GM12875 (cell line): Measurements from ENCODE around the gene RIPOR3.

Experiments used
- H3K4me3 ChIP-seq: one replicate; pipeline ENCODE4 v1.5.1; 2011; ENCODE audit warnings: low read depth, low read length, control low read depth
- TF ChIP-seq, protein P1 (sequence below): IDR thresholded peaks from 2 replicates; pipeline ENCODE4 v1.5.1; 2011; ENCODE audit warnings: low read depth, mild to moderate bottlenecking, control low read depth, inconsistent platforms, low read length, moderate library complexity, borderline replicate concordance; ENCODE audit not compliant: insufficient read depth

RIPOR3 gene

DNA sequence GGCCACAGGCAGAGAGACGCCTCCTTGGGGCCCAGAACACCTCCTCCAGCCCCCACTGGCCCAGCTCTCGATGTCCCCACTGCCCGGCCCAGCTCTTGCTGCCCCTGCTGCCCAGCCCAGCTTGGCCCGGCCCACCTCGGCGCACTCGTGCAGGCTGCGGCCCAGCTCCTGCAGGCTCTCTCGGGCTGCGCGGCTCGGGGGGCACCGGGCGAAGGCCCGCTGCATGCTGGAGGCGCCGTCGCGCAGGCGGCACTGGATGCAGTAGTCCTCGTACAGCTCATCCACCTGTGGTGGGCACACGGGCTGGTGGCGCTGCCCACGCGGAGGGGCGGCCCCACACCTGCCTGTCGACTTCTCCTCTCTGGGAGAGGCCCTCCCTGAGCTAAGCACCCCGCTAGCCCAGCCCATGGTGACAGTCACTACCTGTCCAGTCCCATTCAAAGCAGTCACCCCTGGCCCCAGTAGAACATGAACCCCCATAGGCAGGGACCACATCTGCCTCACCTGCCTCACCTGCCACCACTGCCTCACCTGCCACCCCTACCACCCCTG, 81.8 kb downstream of the RIPOR3 start:
- TF ChIP-seq, protein P1, sequence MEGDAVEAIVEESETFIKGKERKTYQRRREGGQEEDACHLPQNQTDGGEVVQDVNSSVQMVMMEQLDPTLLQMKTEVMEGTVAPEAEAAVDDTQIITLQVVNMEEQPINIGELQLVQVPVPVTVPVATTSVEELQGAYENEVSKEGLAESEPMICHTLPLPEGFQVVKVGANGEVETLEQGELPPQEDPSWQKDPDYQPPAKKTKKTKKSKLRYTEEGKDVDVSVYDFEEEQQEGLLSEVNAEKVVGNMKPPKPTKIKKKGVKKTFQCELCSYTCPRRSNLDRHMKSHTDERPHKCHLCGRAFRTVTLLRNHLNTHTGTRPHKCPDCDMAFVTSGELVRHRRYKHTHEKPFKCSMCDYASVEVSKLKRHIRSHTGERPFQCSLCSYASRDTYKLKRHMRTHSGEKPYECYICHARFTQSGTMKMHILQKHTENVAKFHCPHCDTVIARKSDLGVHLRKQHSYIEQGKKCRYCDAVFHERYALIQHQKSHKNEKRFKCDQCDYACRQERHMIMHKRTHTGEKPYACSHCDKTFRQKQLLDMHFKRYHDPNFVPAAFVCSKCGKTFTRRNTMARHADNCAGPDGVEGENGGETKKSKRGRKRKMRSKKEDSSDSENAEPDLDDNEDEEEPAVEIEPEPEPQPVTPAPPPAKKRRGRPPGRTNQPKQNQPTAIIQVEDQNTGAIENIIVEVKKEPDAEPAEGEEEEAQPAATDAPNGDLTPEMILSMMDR, result no peak
- H3K4me3 ChIP-seq, result no peak overlapping the region

DNA sequence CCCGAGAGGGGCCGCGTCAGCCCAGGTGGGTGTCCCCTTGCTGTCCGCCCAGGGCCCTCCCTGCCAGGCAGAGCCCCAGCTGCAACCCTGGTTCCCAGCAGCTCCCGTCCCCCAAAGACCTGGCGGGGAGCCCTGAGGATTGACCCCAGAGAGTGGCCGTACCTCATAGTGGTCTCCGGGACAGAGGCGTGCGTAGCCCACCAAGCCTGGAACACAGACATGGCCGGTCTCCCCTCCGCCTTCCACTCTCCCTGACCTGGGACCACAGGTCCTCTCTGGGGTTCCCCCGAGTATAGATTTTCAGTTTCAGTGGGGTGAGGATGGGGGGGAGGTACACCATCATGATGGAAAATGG, 82.6 kb downstream of the RIPOR3 start:
- TF ChIP-seq, protein P1, result no peak

DNA sequence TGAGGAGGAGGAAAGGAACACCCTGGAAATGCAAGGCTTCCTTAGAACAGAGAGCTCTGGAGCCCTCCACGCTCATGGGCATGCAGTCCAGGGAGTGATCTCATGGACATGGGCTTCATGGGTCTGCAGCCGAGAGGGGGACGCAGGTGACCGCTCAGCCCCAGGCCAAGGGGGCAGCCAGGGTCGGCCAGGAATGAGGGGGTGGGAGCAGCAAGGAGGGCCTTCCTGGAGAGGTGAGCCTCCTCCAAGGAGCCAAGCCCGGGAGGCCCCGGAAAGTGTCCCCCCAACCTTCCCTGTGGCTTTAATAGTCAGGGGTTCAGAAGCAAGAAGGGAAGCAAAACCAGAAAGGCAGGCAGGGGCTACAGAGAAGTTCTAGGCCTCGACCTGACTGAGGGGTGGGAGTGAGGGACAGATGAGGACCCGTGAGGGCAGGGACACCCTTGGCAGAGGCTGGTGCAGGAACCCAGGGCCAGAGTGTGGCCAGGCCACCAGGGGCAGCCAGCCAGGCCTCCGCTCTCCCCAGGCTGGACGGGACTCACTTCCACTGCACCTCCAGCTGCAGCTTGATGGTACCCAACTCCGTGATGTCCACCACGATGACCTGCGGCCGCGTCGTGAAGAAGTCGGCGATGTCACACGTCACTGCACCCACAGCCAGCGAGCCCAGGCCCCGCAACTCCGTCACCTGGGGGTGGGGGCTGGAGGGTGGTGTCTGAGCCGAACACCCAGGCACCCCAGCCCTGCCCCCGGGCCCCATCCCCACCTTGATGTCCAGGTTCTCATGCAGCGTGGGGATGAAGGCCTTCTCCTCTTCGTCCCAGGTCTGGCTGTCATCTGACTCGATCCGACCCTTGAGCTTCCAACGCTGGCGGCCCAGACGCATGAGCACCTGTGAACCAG, 83.2 kb downstream of the RIPOR3 start:
- H3K4me3 ChIP-seq, result no peak overlapping the region
- TF ChIP-seq, protein P1, result no peak

More for the DNA sequence above, 82.6 kb downstream of the RIPOR3 start:
- H3K4me3 ChIP-seq, result no peak overlapping the region

DNA sequence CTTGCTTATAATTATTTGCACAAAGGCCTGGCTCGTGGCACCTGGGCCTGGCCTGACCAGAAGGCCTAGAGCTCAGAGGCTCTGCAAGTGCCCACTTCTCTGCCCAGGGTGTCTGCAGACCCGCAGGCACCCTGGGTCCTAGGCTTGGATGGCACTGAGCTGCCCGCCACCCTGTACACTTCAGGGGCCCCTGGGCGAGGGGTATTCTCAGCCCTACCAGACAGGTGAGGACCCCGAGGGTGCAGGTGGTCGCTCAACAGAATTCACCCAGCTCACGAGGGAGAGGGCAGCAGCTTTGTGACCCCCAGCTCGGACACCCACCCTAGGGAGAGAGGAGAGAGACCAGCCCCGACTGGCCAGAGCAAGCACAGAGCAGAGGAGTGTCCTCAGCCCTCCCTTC, 83.9 kb downstream of the RIPOR3 start:
- H3K4me3 ChIP-seq, result no peak overlapping the region
- TF ChIP-seq, protein P1, result no peak

DNA sequence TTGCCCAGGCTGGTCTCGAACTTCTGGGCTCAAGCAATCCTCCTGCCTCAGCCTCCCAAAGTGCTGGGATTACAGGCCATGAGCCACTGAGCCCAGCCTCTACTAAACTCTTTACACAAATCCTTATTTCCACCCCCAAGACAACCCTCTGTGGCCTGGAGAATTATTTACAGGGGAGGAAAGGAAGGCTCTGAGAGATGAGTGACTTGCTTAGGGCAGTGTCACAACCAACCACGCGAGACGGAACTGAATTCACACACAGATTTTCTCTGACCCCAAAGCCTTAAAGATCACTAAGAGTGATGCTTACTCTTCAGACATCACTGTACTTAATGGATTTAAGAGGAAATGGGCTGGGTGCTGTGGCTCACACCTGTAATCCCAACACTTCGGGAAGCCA, 86.2 kb downstream of the RIPOR3 start:
- no peak overlapping the region for H3K4me3 ChIP-seq
- TF ChIP-seq, protein P1, result no peak

DNA sequence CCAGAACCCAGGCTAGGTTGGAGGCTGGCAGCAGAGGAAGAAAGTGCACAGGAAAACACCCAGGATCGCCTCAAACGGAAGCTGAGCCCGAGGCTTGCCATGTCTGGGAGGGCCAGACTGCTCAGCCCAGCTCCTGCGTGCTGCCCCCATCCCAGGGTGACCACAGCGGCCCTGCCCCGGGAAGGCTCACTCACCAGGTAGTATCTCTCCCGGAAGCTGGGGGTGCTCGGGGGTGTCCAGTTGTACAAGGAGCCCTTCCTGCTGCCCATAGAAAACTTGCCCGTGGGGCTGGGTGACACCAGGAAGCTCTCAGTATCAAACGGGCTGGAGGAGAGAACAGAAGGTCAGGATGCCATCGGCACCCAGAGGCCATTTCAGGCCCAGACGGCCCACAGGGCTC, 86.9 kb downstream of the RIPOR3 start:
- H3K4me3 ChIP-seq, result no peak overlapping the region
- TF ChIP-seq, protein P1, result no peak
